Left lobe of liver (tissue), 2 donors: ENCODE measurements around the gene MPHOSPH6. TPM values are rescaled to one million over a fixed set of nuclear protein-coding genes. Genes with fewer than 3 reads are reported as not detected.
"Not testable (repeated sequence)": the region's sequence is repeated elsewhere in the genome, so short reads cannot be mapped to it uniquely, and the experiment has no call there.

Experiments used
- ATAC-seq: fragments of 200-7000 bp; cut with Tn5 transposase; one replicate; pipeline ENCODE4 v1.9.1; 2020; ENCODE audit warnings: mild to moderate bottlenecking, moderate library complexity
- DNase-seq: peaks from one replicate; pipeline ENCODE4 v3.0.0-alpha.2; 2020; ENCODE audit warnings: low spot score
- total RNA-seq: library from RNA; stranded (reverse); gene quantifications from one replicate; pipeline ENCODE4 v1.2.1, GENCODE V29; 2021
- donor health status: DM: no; HTN: no; CAD: no; lungs with moderate emphysema.
- donor health status: DM: no; HTN: yes; CAD: no.

MPHOSPH6 gene
- total RNA-seq, 1 donor from 2014 or later, result 7.1 TPM

- no peak for DNase-seq
- no peak for ATAC-seq
These were observed 45.4 kb downstream of the MPHOSPH6 start for GRCh38 chr16:82124651-82125050.

GRCh38 chr16:82119405-82119804, 50.6 kb downstream of the MPHOSPH6 start:
- ATAC-seq, result no peak
- DNase-seq, result no peak

GRCh38 chr16:82118749-82119148, 51.3 kb downstream of the MPHOSPH6 start:
- ATAC-seq (no peak), DNase-seq (no peak)

DNA sequence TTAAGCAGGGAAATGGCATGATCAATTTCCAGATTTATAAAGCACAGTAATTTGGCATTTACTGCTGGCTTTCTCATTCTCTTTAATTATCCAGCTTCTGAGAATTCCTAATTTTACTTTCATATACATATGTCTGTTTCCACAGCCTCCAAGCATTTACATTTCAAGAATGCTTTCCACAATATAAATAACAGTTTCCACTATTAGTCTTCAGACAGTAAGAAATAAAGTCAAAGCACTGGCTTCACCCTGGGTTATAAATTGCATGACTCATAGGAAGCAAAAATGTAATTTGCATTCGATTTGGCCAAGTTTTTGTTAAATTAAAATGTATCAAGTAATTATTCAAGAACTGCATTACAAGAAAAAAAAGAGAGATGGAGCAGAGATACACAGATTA, 53.5 kb downstream of the MPHOSPH6 start:
- no peak for DNase-seq
- no peak for ATAC-seq

DNA sequence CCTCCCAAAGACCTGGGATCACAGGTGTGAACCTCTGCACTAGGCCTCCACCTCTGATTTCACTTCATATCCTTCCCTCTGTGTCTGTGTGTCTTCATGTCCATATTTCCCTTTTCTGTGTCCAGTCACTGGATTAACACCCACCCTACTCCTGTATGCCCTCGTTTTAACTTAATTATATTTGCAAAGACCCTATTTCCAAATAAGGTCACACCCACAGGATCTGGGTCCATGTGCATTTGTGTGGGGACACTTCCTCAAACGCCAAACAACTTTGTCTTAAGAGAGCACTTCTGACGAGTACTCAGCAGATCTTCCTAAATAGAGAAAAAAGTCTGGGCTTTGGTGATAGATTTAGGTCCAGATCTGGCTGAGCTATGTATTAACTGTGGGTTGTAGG, 56.3 kb downstream of the MPHOSPH6 start:
- ATAC-seq (no peak), DNase-seq (no peak)

- ATAC-seq, result no peak
These were observed 58.1 kb downstream of the MPHOSPH6 start for GRCh38 chr16:82111944-82112343.

GRCh38 chr16:82109266-82109665, 60.8 kb downstream of the MPHOSPH6 start:
- ATAC-seq, DNase-seq: not testable (repeated sequence)

More at GRCh38 chr16:82111944-82112343, 58.1 kb downstream of the MPHOSPH6 start:
- no peak for DNase-seq

- DNase-seq (no peak), ATAC-seq (no peak)
These were observed 61.2 kb downstream of the MPHOSPH6 start for GRCh38 chr16:82108774-82109173.

DNA sequence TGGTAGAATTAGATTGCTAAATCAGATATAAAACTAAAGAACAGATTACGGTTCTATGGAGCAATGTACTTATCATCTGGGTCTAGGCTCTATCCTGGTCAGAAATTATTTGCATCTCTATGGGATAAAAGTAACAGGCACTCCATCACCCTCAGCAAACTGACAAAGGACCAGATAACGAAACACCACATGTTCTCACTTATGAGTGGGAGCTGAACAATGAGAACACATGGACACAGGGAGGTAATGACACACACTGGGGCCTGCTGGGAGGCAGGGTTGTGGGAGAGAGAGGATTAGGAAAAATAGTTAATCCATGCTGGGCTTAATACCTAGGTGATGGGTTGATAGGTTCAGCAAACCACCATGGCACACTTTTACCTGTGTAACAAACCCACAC, 61.9 kb downstream of the MPHOSPH6 start:
- ATAC-seq (no peak), DNase-seq (no peak)

GRCh38 chr16:82105107-82105506, 64.9 kb downstream of the MPHOSPH6 start:
- no peak for ATAC-seq
- no peak for DNase-seq

Other genes starting within 250 kb of the MPHOSPH6 start
- gene SDR42E1, start 158.8 kb downstream of the MPHOSPH6 start, total RNA-seq, result 4.1 TPM
- 82.7 TPM for gene HSD17B2, start 135.0 kb downstream of the MPHOSPH6 start, total RNA-seq